ENCODE results near the gene LOXL3.

DNA sequence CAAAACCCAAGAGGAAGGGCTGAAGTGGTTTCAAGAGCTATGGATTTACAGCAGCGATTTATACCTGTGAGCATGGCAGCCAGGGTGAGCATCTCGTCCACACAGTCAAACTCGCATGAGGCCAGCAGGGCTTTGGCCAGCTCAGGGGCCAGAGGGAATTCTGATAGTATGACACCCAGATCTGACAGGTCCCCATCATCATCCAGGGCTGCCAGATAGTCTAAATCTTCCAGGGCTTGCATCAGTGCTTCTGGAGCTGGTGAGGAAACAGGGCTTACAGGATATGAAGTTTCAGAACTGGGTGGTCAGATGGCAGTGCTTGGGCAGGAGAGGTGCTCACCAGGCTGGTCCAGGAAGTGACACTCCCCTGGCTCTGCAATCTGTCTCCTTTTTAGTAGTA is 31.2 kb downstream of the LOXL3 start:
- TF ChIP-seq, protein P1, sequence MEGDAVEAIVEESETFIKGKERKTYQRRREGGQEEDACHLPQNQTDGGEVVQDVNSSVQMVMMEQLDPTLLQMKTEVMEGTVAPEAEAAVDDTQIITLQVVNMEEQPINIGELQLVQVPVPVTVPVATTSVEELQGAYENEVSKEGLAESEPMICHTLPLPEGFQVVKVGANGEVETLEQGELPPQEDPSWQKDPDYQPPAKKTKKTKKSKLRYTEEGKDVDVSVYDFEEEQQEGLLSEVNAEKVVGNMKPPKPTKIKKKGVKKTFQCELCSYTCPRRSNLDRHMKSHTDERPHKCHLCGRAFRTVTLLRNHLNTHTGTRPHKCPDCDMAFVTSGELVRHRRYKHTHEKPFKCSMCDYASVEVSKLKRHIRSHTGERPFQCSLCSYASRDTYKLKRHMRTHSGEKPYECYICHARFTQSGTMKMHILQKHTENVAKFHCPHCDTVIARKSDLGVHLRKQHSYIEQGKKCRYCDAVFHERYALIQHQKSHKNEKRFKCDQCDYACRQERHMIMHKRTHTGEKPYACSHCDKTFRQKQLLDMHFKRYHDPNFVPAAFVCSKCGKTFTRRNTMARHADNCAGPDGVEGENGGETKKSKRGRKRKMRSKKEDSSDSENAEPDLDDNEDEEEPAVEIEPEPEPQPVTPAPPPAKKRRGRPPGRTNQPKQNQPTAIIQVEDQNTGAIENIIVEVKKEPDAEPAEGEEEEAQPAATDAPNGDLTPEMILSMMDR (IDR thresholded peaks at IDR 0.05), result no peak
- TF ChIP-seq POLR2A (IDR thresholded peaks at IDR 0.05), result no peak

Data from thyroid gland (tissue), 4 donors.